Measurements from ENCODE around the gene TMEM120B.

Gene TMEM120B

DNA sequence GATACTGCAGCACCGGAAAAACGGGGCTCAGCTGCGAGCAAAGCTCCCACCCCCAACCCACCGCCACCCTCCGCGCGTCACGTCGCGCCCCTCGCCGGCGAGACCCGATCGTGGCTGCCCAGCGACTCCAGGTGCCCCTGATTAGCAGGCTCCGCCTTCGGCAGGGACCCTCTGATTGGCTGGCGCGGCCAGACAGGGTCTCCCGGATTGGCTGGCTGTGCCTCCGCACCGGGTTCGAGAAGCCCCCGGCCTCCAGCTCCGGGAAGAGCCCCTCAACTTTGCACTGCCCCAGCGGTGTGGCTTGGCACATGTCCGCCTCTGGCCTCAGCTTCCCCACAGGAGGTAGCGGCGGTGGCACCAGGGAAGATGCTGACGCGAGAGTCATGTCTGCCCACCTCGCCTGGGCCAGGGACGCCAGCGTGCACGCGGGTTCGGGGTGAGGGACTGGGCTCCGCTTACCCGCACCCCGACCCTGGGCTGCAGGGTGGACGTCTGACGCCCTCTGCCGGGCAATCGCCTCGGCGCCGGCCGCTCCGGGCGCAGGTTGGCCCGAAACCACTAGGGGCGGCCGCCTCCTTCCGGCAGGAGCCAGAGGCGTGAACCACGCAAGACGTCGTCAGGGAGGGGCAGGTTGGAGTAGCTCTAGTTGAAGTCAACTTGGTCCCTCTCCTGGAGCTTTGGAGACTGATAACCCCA lies 81.4 kb downstream of the TMEM120B start:
- H3K4me3 ChIP-seq: peak overlapping the region; percentile 69
- TF ChIP-seq, protein P1, sequence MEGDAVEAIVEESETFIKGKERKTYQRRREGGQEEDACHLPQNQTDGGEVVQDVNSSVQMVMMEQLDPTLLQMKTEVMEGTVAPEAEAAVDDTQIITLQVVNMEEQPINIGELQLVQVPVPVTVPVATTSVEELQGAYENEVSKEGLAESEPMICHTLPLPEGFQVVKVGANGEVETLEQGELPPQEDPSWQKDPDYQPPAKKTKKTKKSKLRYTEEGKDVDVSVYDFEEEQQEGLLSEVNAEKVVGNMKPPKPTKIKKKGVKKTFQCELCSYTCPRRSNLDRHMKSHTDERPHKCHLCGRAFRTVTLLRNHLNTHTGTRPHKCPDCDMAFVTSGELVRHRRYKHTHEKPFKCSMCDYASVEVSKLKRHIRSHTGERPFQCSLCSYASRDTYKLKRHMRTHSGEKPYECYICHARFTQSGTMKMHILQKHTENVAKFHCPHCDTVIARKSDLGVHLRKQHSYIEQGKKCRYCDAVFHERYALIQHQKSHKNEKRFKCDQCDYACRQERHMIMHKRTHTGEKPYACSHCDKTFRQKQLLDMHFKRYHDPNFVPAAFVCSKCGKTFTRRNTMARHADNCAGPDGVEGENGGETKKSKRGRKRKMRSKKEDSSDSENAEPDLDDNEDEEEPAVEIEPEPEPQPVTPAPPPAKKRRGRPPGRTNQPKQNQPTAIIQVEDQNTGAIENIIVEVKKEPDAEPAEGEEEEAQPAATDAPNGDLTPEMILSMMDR (IDR thresholded peaks at IDR 0.05): peak; percentile 100
- peak overlapping the region; percentile 78 to 100 for H3K27ac ChIP-seq
- DNase-seq (ENCODE audit: low spot score): peak; percentile 93

DNA sequence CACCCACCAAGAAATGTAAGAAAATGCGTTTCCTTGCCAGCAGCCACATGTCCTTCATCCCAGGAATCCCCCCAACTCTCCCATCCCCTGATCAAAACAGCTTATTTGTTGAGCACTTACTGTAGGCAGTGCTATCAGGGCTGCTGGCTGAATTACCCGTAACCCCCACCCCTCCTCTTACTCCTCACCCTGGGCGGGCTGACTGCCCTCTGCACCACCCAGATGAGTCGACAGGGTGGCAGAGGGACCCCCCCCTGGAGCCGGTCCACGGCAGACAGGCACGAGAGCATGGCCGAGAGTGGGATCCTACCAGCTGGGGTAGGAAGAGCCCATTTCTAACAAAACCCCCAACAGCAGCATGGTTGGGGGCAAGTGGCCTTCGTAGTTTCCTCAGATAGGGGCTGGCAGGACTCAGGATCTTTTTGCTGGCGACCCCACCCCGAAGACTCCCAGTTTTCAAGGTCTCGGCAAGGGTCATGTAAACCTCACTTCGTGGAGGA lies 82.0 kb downstream of the TMEM120B start:
- Histone ChIP-seq H3K27ac (peak overlapping the region; percentile 78 to 100), H3K4me3 (peak overlapping the region; percentile 69)
- TF ChIP-seq, protein P1 (IDR thresholded peaks at IDR 0.05): no peak
- DNase-seq (ENCODE audit: low spot score): no peak

DNA sequence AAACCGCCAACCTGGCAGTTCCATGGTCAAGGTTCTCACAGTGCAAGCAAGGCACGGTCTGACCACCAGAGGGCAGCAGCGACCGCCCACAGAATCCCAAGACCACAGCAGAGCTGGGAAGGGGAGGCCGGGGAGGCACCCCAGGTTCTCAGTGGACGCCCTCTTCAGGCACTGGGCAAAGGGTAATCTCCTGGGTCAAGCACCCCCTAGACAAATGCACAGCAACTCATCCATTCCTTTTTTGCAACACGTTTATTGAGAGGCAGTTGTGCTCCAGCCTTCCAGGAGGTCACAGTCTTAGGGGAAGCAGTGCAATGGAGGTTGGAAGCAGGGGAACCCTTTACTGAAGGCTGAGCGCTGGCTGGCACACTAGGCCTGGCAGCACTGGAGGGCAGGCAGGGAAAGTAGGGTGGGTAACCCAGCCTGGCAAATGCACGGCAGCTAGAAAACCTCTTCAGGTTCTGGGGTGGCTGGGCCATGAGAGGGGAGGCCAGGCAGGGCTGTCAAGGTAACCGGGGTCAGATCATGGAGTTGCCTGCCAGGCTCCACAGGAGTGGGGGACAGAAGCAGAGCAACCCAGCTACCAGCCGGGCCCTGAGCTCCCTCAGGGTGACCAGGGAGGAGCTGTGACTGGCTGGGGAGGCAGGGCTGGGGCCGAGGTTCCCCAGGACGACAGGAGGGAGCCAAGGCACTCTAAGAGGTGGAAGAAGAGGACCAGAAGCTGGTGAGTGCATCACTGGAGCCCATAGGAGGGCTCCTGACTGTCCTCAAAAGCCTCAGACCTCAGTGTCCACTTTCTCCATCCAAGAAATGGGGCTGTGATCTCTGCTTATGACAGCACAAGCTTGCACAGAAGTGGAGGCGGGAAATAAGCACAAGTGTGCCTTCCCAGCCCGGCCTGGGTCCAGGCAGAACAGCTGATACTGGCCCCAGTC lies 82.7 kb downstream of the TMEM120B start:
- peak overlapping the region; percentile 78 to 100 for H3K27ac ChIP-seq
- TF ChIP-seq, protein P1 (IDR thresholded peaks at IDR 0.05): peak; percentile 92
- no peak for DNase-seq (ENCODE audit: low spot score)
- peak overlapping the region; percentile 94 for H3K4me3 ChIP-seq

DNA sequence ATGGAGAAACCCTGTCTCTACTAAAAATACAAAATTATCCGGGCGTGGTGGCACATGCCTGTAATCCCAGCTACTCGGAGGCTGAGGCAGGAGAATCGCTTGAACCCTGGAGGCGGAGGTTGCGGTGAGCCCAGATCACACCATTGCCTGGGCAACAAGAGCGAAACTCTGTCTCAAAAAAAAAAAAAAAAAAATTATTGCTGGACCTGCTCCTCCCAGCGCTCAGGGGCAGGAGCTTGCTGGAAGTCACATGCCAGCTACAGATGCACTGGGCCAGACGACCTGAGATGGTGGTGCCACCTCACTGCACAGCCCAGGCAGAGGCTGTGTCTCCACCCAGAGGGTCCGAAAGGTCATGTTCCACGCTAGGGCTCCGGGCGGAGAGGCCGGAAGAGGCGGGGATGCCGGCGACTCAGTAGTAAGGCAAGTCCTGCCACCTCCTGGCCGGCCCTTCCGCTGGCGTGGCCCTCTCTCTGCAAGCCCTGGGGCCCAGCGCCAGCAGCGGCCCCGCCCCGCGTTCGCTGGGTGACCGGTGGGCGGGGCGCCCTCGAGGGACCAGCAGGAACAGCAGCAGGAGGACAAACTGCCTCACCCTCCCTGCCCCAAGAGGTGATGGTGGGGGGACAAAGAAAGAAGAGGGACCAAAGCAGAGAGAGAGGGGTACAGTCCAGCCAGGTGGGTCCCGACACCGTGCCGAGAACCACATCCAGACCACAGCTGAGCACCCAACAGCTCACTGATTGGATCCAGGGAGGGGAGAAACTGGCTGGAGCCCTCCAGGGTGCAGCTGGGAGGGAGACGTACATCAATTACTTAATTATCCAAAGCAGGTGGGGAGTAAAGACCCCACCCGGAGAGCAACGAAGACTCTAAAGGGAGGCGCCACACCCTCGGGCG lies 84.6 kb downstream of the TMEM120B start:
- Histone ChIP-seq H3K4me3 (peak overlapping the region; percentile 94), H3K27ac (peak overlapping the region; percentile 100)
- peak; percentile 98 for DNase-seq (ENCODE audit: low spot score)
- TF ChIP-seq, protein P1 (IDR thresholded peaks at IDR 0.05): no peak

DNA sequence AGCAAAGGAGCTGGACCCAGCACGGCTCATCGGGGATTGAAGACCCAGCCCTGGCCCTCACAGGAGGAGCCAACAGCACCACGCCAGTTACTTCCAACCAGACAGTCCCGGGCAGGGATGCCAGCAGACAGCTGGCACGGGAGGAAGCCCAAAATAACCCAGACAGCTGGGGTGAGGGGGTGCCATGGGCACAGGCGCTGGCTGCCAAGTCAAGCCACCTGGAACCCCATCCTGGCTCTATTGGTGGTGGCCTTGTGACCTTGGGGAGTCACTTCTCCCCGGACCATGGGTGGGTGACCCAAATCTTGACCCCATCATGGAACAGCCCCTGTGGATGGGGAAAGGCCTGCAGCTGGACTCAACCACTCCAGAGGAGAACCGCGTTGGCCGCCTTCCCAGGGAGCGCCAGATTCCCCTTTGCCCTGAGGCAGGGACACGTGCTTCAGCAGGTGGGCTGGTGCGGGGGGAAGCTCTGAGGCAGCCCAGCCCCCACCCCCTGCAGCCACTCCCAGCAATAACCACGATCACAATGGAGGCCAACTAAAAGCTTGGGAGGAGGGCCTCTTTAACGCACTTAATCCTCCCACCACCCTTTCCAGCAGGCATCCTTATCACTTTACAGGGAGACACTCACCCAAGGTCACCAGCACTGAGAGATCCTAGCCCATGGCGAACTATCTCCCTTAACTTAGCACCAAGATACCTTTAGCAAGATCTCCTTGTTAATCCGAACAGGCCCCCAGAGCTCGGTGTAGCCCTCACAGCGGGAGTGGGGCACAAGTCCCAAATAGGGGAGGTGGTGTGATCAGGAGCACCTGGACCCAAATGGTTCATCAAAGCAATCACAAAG lies 85.6 kb downstream of the TMEM120B start:
- Histone ChIP-seq H3K4me3 (peak overlapping the region; percentile 94), H3K27ac (peak overlapping the region; percentile 100)
- no peak for DNase-seq (ENCODE audit: low spot score)
- TF ChIP-seq, protein P1 (IDR thresholded peaks at IDR 0.05): no peak

DNA sequence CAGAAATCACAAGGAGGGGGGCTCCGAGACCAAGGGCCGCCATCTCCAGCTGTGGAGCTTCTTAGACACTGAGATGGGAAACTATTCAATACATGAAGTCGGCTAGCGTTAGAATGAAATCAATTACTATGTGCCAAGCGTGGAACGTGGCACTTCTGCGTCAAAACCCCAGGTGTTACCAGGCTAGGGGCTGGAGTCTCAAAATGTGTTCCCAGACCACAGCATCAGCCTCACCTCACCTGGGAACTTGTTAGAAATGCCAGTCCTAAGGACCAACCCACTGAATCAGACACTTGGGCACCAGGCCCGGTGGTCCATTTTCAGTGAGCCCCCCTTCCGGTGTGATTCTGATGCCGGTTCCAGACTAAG lies 86.2 kb downstream of the TMEM120B start:
- TF ChIP-seq, protein P1 (IDR thresholded peaks at IDR 0.05): no peak
- Histone ChIP-seq H3K4me3 (peak overlapping the region; percentile 94), H3K27ac (peak overlapping the region; percentile 100)
- DNase-seq (ENCODE audit: low spot score): no peak
